AG20443 (cell line): ENCODE data around the gene CHD6.

Experiments used
- DNase-seq: peaks from one replicate; pipeline ENCODE4 v3.0.0; 2012; ENCODE audit warnings: low spot score, mixed read lengths

CHD6 gene

DNA sequence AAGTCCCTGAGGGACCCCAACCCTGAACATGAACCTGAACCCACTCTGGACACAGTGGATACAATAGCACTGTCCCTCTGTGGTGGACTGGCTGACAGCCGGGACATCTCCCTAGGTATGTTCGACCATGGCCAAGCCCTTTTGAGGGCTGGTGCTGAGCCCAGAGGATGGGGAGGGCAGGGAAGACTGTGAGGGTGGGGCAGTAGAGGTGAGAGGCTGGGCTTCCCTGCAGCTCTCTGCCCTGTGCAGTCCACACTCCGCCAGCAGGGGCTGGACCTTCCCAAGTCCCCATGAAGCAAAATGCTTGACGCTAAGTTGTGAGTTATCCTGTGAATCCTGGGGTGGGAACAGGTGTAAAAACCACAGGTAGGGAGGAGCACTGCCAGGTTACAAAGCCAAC lies 266.1 kb downstream of the CHD6 start:
- DNase-seq = no peak
